Thymus (tissue), 11 donors: ENCODE results near the gene ADAMTSL1. TPM values are rescaled to one million over a fixed set of nuclear protein-coding genes. Genes with fewer than 3 reads are reported as not detected.
A peak's percentile ranks its signal among the peaks of the same experiment; 100 is the strongest.
"Not testable (repeated sequence)": the region's sequence is repeated elsewhere in the genome, so short reads cannot be mapped to it uniquely, and the experiment has no call there.

ENCODE experiments used
- DNase-seq, 9 donors: peaks; one replicate each; pipeline ENCODE4 v3.0.0-alpha.2; 2013; ENCODE audit warnings: low spot score in 9 of 9, low read depth in 6 of 9, missing footprints in 1 of 9
- H3K27ac ChIP-seq, 2 donors: one replicate each; pipeline ENCODE4 v1.5.1; 2013; ENCODE audit warnings: control low read depth in 1 of 2, low read depth in 1 of 2, low read length in 1 of 2, mild to moderate bottlenecking in 1 of 2, moderate library complexity in 1 of 2
- H3K27me3 ChIP-seq, 2 donors: one replicate each; pipeline ENCODE4 v1.5.1; 2013; ENCODE audit warnings: low read length in 1 of 2; ENCODE audit not compliant: control insufficient read depth in 2 of 2, insufficient read depth in 1 of 2
- H3K36me3 ChIP-seq, 2 donors: one replicate each; pipeline ENCODE4 v1.5.1; 2013; ENCODE audit warnings: low read length in 1 of 2, mild to moderate bottlenecking in 1 of 2, moderate library complexity in 1 of 2; ENCODE audit not compliant: control insufficient read depth in 2 of 2, insufficient read depth in 2 of 2
- H3K4me1 ChIP-seq, 2 donors: one replicate each; pipeline ENCODE4 v1.5.1; 2013; ENCODE audit warnings: low read length in 2 of 2; ENCODE audit not compliant: control insufficient read depth in 2 of 2, insufficient read depth in 2 of 2
- H3K4me3 ChIP-seq, 2 donors: one replicate each; pipeline ENCODE4 v1.5.1; 2013; ENCODE audit warnings: low read length in 2 of 2, control low read depth in 1 of 2, mild to moderate bottlenecking in 1 of 2
- H3K9me3 ChIP-seq, 2 donors: one replicate each; pipeline ENCODE4 v1.5.1; 2013; ENCODE audit warnings: low read length in 1 of 2, mild to moderate bottlenecking in 1 of 2; ENCODE audit not compliant: control insufficient read depth in 2 of 2, insufficient read depth in 1 of 2
- WGBS: extraction: QIAGEN DNeasy Blood & Tissue Kit; methylation state at CpG from one replicate; pipeline ENCODE4 v1.1.7; 2013; 5-methylcytosine and 5-hydroxymethylcytosine counted together
- polyA plus RNA-seq: library from polyadenylated mRNA; stranded (reverse); fragments of 200-250 nt; gene quantifications from one replicate; pipeline ENCODE4 v1.2.3, GENCODE V29; 2013
- total RNA-seq: library from RNA; stranded (reverse); fragments of 120-200 nt; gene quantifications from one replicate; pipeline ENCODE4 v1.2.4, GENCODE V29; 2013
- donor health status: healthy.

The ADAMTSL1 gene
- total and polyA plus RNA-seq, 2 donors: 0.34 to 2.3 TPM

GRCh38 chr9:18921366-18922075 lies 447.6 kb downstream of the ADAMTSL1 start:
- Histone ChIP-seq H3K4me1 (peaks cover 0 to 13% of the 10 kb centered on the region in 2 donors), H3K9me3 (no peaks in the 10 kb centered on the region), H3K4me3 (no peak overlapping the region), H3K27me3 (no peaks in the 10 kb centered on the region), H3K36me3 (no peaks in the 10 kb centered on the region), H3K27ac (no peak overlapping the region)
- 88% methylated on average over 7 of the region's 7 CpGs for WGBS
- DNase-seq: no peak

GRCh38 chr9:18922161-18922885 lies 448.4 kb downstream of the ADAMTSL1 start:
- peaks cover 0 to 13% of the 10 kb centered on the region in 2 donors for H3K4me1 ChIP-seq
- no peak for DNase-seq
- H3K36me3 ChIP-seq: no peaks in the 10 kb centered on the region
- no peaks in the 10 kb centered on the region for H3K9me3 ChIP-seq
- no peak overlapping the region for H3K4me3 ChIP-seq
- H3K27ac ChIP-seq: peak overlapping the region in 1 of 2 donors; percentile 24
- WGBS: 85% methylated on average over 8 of the region's 8 CpGs
- H3K27me3 ChIP-seq: no peaks in the 10 kb centered on the region

- Histone ChIP-seq H3K9me3 (no peaks in the 10 kb centered on the region), H3K4me3 (no peak overlapping the region)
- 53% methylated on average over 2 of the region's 2 CpGs for WGBS
These were observed 449.2 kb downstream of the ADAMTSL1 start for GRCh38 chr9:18923167-18923566.

GRCh38 chr9:18923671-18924430 lies 449.9 kb downstream of the ADAMTSL1 start:
- WGBS: 95% methylated on average over 6 of the region's 6 CpGs
- no peak for DNase-seq
- Histone ChIP-seq H3K27me3 (no peaks in the 10 kb centered on the region), H3K27ac (no peak overlapping the region), H3K4me1 (peaks cover 0 to 13% of the 10 kb centered on the region in 2 donors), H3K36me3 (no peaks in the 10 kb centered on the region), H3K9me3 (no peaks in the 10 kb centered on the region), H3K4me3 (no peak overlapping the region)

More at GRCh38 chr9:18923167-18923566, 449.2 kb downstream of the ADAMTSL1 start:
- Histone ChIP-seq H3K36me3 (no peaks in the 10 kb centered on the region), H3K27ac (no peak overlapping the region), H3K4me1 (peaks cover 0 to 13% of the 10 kb centered on the region in 2 donors), H3K27me3 (no peaks in the 10 kb centered on the region)
- DNase-seq: no peak

- Histone ChIP-seq H3K9me3 (no peaks in the 10 kb centered on the region), H3K4me3 (no peak overlapping the region), H3K4me1 (peaks cover 0 to 13% of the 10 kb centered on the region in 2 donors), H3K27ac (no peak overlapping the region), H3K27me3 (no peaks in the 10 kb centered on the region), H3K36me3 (no peaks in the 10 kb centered on the region)
- no peak for DNase-seq
These were observed 451.9 kb downstream of the ADAMTSL1 start for GRCh38 chr9:18925880-18926279.

- DNase-seq: no peak
- Histone ChIP-seq H3K36me3 (no peaks in the 10 kb centered on the region), H3K4me1 (peaks cover 0 to 13% of the 10 kb centered on the region in 2 donors), H3K4me3 (no peak overlapping the region), H3K9me3 (no peaks in the 10 kb centered on the region), H3K27ac (no peak overlapping the region), H3K27me3 (no peaks in the 10 kb centered on the region)
- WGBS: 92% methylated on average over 3 of the region's 3 CpGs
These were observed 452.6 kb downstream of the ADAMTSL1 start for GRCh38 chr9:18926513-18926912.

- Histone ChIP-seq H3K4me3 (no peak overlapping the region), H3K4me1 (no peaks in the 10 kb centered on the region), H3K27me3 (no peaks in the 10 kb centered on the region), H3K9me3 (no peaks in the 10 kb centered on the region), H3K36me3 (no peaks in the 10 kb centered on the region), H3K27ac (no peak overlapping the region)
- WGBS: 93% methylated on average over 7 of the region's 7 CpGs
- no peak for DNase-seq
These were observed 454.8 kb downstream of the ADAMTSL1 start for GRCh38 chr9:18928711-18929110.

- H3K4me1 ChIP-seq, DNase-seq, H3K4me3 ChIP-seq, H3K36me3 ChIP-seq, H3K27ac ChIP-seq, H3K27me3 ChIP-seq, H3K9me3 ChIP-seq: not testable (repeated sequence)
- WGBS: 91% methylated on average over 13 of the region's 13 CpGs
These were observed 456.7 kb downstream of the ADAMTSL1 start for GRCh38 chr9:18930611-18931010.

GRCh38 chr9:18935541-18935940 lies 461.6 kb downstream of the ADAMTSL1 start:
- Histone ChIP-seq H3K9me3 (no peaks in the 10 kb centered on the region), H3K27ac (no peak overlapping the region), H3K4me3 (no peak overlapping the region), H3K27me3 (no peaks in the 10 kb centered on the region), H3K4me1 (peaks cover 0 to 5% of the 10 kb centered on the region in 2 donors), H3K36me3 (no peaks in the 10 kb centered on the region)
- DNase-seq: no peak
- WGBS: 86% methylated on average over 2 of the region's 2 CpGs
